ENCODE measurements around the gene NAALADL2.

- no peak for TF ChIP-seq CTCF (IDR thresholded peaks at IDR 0.05; ENCODE audit: poor library complexity, severe bottlenecking)
- no peak for TF ChIP-seq EZH2 (IDR thresholded peaks at IDR 0.05; ENCODE audit: borderline replicate concordance, insufficient read depth, low read length, poor library complexity, severe bottlenecking)
- TF ChIP-seq POLR2AphosphoS5 (IDR thresholded peaks at IDR 0.05), result no peak
- no peak for TF ChIP-seq SMC3 (conservative IDR thresholded peaks at IDR 0.05; ENCODE audit: poor library complexity)
- TF ChIP-seq MXI1 (conservative IDR thresholded peaks at IDR 0.05; ENCODE audit: poor library complexity, severe bottlenecking), result no peak
- no peak for TF ChIP-seq EP300 (conservative IDR thresholded peaks at IDR 0.05; ENCODE audit: poor library complexity, severe bottlenecking)
- TF ChIP-seq RAD21 (conservative IDR thresholded peaks at IDR 0.05), result no peak
Observed at GRCh38 chr3:175103298-175103697, 244.2 kb downstream of the NAALADL2 start.
